ENCODE data around the gene FHOD3. TPM values are rescaled to one million over a fixed set of nuclear protein-coding genes. Genes with fewer than 3 reads are reported as not detected.

Gene FHOD3
- total and polyA plus RNA-seq, 2 of the 13 experiments (the other 11 are each of a cell fraction or from before 2014, with no cell fraction given) = 0.07 TPM; not detected in 1

- in situ Hi-C loops (cut with HindIII; ENCODE audit: extremely low pct_ligation_motif_present, low pct_unique_long_range_greater_than_20kb) = no loop called here
- no peak for FAIRE-seq
- ATAC-seq = no peak
- H3K4me1 ChIP-seq (ENCODE audit: insufficient read depth, low read length) = no peaks in the 10 kb centered on the region
- no peaks in the 10 kb centered on the region for H3K79me2 ChIP-seq (ENCODE audit: insufficient read depth, low read length)
- H4K20me1 ChIP-seq (ENCODE audit: insufficient read depth, low read length) = no peaks in the 10 kb centered on the region
- intact Hi-C loops (cut with micrococcal nuclease; ENCODE audit: unreplicated experiment) = no loop called here
- H3K36me3 ChIP-seq (replicated peaks in 1 of 2; ENCODE audit: control insufficient read depth in 1 of 2, insufficient read depth in 2 of 2, low read length in 2 of 2) = no peaks in the 10 kb centered on the region
- DNase-seq (ENCODE audit: low spot score) = no peak
- TF ChIP-seq ZBTB14 (CRISPR knock-in tag; IDR thresholded peaks at IDR 0.05) (no peak), ATRX (CRISPR knock-in tag; IDR thresholded peaks at IDR 0.05; ENCODE audit: borderline replicate concordance) (no peak), ZNF550 (CRISPR knock-in tag; IDR thresholded peaks at IDR 0.05; ENCODE audit: borderline replicate concordance) (no peak), ZNF543 (CRISPR knock-in tag; IDR thresholded peaks at IDR 0.05) (no peak), MIER3 (CRISPR knock-in tag; IDR thresholded peaks at IDR 0.05; ENCODE audit: borderline replicate concordance) (no peak), ZFP36L1 (CRISPR knock-in tag; IDR thresholded peaks at IDR 0.05) (no peak), ARID5B (CRISPR knock-in tag; IDR thresholded peaks at IDR 0.05) (no peak), ZNF691 (CRISPR knock-in tag; IDR thresholded peaks at IDR 0.05; ENCODE audit: borderline replicate concordance, low read depth) (no peak), IRF9 (CRISPR knock-in tag; IDR thresholded peaks at IDR 0.05; ENCODE audit: borderline replicate concordance) (no peak), CENPX (CRISPR knock-in tag; IDR thresholded peaks at IDR 0.05) (no peak), CEBPB (IDR thresholded peaks at IDR 0.05; ENCODE audit: borderline replicate concordance, low read depth, low read length) (no peak)
- peaks cover 0 to 9% of the 10 kb centered on the region in 2 experiments; a peak in 1 of 5 replicates for H3K27me3 ChIP-seq (ENCODE audit: control insufficient read depth in 1 of 2, insufficient read depth in 2 of 2, low read length in 2 of 2)
- no peak overlapping the region for H3K4me2 ChIP-seq (ENCODE audit: low read depth, low read length)
- no peak overlapping the region for H3K9ac ChIP-seq (ENCODE audit: insufficient read depth, low read depth, low read length)
- WGBS (ENCODE audit: low lambda C conversion rate) = 0% methylated on average over 4 of the region's 4 CpGs
- H3K4me3 ChIP-seq (replicated peaks in 1 of 3; ENCODE audit: insufficient read depth in 1 of 3, low read depth in 2 of 3, low read length in 3 of 3) = no peak overlapping the region
- H3K27ac ChIP-seq (ENCODE audit: extremely low read length, insufficient read depth, low read length) = no peak overlapping the region
- CTCF ChIA-PET (ENCODE audit: low intra/inter-chr PET ratio, low total read pairs) = no interaction called here
- BruUV-seq (replicated peaks) = no TSS peak
- no peaks in the 10 kb centered on the region for H3K9me3 ChIP-seq (ENCODE audit: low read length)
- H2AFZ ChIP-seq (ENCODE audit: low read length) = no peak overlapping the region
- POLR2A ChIA-PET = no interaction called here
These were observed 135.5 kb downstream of the FHOD3 start for GRCh38 chr18:36432880-36433555.

All from HepG2 (cell line).